HepG2 (cell line): ENCODE results near the gene ACTR1B. TPM values are rescaled to one million over a fixed set of nuclear protein-coding genes. Genes with fewer than 3 reads are reported as not detected.

Experiments used
- AKAP8 ChIP-seq: sonication (generic); formaldehyde crosslinking; IDR thresholded peaks from 2 replicates; pipeline ENCODE4 v1.5.1; 2020; ENCODE audit warnings: mild to moderate bottlenecking, missing genetic modification reagents
- KDM3A ChIP-seq: IDR thresholded peaks from 2 replicates; pipeline ENCODE4 v1.6.1; 2018; ENCODE audit warnings: low read depth, missing compliant biosample characterization
- MAZ ChIP-seq, 2 experiments: sonication (generic) in 1 of 2; formaldehyde crosslinking in 1 of 2; IDR thresholded peaks; 2 replicates each; pipeline versions ENCODE4 v1.5.0 to v1.6.1; 2012 to 2020; ENCODE audit warnings: low read depth in 2 of 2, mild to moderate bottlenecking in 2 of 2, borderline replicate concordance in 1 of 2, improper control_type of control experiment in 1 of 2, low read length in 1 of 2, missing genetic modification reagents in 1 of 2, moderate library complexity in 1 of 2
- SMARCE1 ChIP-seq: fragments of 450-650 bp; IDR thresholded peaks from 2 replicates; pipeline ENCODE4 v1.6.1; 2017; ENCODE audit warnings: borderline replicate concordance
- SOX6 ChIP-seq, 2 experiments: fragments of 450-650 bp in 1 of 2; sonication (generic) in 1 of 2; formaldehyde crosslinking in 1 of 2; IDR thresholded peaks; 2 replicates each; pipeline versions ENCODE4 v1.4.0 to v1.6.1; 2017 to 2020; ENCODE audit warnings: antibody characterized with exemption in 1 of 2, mild to moderate bottlenecking in 1 of 2, missing genetic modification reagents in 1 of 2
- polyA plus RNA-seq, 8 experiments: library from polyadenylated mRNA; depleted of rRNA in 3 of 8; stranded (reverse) in 7 of 8; unstranded in 1 of 8; fragments of >200 nt; fragmentation: Illumina TruSeq in 4 of 8; extraction: Trizol in 4 of 8; gene quantifications; 2 replicates each; pipeline versions ENCODE4 v1.2.1 to v1.2.3, GENCODE V29; 2011 to 2016; ENCODE audit warnings: low read depth in 4 of 8, missing spikeins in 1 of 8, mixed read lengths in 1 of 8; ENCODE audit not compliant: insufficient read depth in 1 of 8
- total RNA-seq, 5 experiments: library from RNA; depleted of rRNA; stranded (reverse); fragments of >200 nt; fragmentation: Illumina TruSeq; extraction: Trizol; gene quantifications; 2 replicates each; pipeline ENCODE4 v1.2.3, GENCODE V29; 2016; ENCODE audit warnings: low read depth in 1 of 5
- TF ChIP-seq, protein P1 (sequence below): sonication (generic); formaldehyde crosslinking; IDR thresholded peaks from 2 replicates; pipeline ENCODE4 v1.4.0; 2020; ENCODE audit warnings: missing genetic modification reagents, borderline replicate concordance
- TF ChIP-seq, protein P2 (sequence below): sonication (generic); formaldehyde crosslinking; IDR thresholded peaks from 2 replicates; pipeline ENCODE4 v1.4.0; 2020; ENCODE audit warnings: mild to moderate bottlenecking, missing genetic modification reagents
- TF ChIP-seq, protein P3 (sequence below): sonication (generic); formaldehyde crosslinking; IDR thresholded peaks from 2 replicates; pipeline ENCODE4 v1.4.0; 2020; ENCODE audit warnings: missing genetic modification reagents, mild to moderate bottlenecking, borderline replicate concordance

ACTR1B gene
- total and polyA plus RNA-seq, 2 of the 13 experiments (the other 11 are each of a cell fraction or from before 2014, with no cell fraction given) = 61.7 to 76.7 TPM

DNA sequence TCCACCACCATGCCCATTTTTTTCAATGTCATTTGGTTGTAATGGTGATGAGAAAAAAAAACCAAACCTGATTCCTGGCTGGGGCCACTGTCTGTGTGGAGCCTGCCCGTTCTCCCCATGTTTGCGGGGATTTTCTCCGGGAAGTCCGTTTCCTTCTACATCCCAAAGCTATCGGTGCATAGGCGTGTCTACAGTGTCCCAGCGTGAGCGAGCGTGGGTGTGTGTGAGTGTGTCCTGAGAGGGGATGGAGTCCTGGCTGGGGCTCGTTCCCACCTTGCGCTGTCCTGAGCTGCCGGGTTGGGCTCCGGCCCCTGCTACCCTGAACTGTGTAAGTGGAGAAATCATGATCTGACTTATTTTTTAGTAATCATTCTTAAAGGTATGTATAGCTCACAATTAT is 42.3 kb upstream of the ACTR1B start (continued):
- TF ChIP-seq, protein P1, sequence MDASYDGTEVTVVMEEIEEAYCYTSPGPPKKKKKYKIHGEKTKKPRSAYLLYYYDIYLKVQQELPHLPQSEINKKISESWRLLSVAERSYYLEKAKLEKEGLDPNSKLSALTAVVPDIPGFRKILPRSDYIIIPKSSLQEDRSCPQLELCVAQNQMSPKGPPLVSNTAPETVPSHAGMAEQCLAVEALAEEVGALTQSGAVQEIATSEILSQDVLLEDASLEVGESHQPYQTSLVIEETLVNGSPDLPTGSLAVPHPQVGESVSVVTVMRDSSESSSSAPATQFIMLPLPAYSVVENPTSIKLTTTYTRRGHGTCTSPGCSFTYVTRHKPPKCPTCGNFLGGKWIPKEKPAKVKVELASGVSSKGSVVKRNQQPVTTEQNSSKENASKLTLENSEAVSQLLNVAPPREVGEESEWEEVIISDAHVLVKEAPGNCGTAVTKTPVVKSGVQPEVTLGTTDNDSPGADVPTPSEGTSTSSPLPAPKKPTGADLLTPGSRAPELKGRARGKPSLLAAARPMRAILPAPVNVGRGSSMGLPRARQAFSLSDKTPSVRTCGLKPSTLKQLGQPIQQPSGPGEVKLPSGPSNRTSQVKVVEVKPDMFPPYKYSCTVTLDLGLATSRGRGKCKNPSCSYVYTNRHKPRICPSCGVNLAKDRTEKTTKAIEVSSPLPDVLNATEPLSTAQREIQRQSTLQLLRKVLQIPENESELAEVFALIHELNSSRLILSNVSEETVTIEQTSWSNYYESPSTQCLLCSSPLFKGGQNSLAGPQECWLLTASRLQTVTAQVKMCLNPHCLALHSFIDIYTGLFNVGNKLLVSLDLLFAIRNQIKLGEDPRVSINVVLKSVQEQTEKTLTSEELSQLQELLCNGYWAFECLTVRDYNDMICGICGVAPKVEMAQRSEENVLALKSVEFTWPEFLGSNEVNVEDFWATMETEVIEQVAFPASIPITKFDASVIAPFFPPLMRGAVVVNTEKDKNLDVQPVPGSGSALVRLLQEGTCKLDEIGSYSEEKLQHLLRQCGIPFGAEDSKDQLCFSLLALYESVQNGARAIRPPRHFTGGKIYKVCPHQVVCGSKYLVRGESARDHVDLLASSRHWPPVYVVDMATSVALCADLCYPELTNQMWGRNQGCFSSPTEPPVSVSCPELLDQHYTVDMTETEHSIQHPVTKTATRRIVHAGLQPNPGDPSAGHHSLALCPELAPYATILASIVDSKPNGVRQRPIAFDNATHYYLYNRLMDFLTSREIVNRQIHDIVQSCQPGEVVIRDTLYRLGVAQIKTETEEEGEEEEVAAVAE (CRISPR knock-in tag) = no peak
- TF ChIP-seq, protein P2, sequence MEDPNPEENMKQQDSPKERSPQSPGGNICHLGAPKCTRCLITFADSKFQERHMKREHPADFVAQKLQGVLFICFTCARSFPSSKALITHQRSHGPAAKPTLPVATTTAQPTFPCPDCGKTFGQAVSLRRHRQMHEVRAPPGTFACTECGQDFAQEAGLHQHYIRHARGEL (CRISPR knock-in tag) = no peak
- no peak for TF ChIP-seq SMARCE1
- no peak for TF ChIP-seq MAZ (IDR thresholded peaks at IDR 0.05; ENCODE audit: borderline replicate concordance, low read depth, low read length)
- no peak for TF ChIP-seq MAZ (CRISPR knock-in tag; IDR thresholded peaks at IDR 0.05; ENCODE audit: low read depth)
- TF ChIP-seq KDM3A (CRISPR knock-in tag) = no peak
- no peak for TF ChIP-seq SOX6 (IDR thresholded peaks at IDR 0.05)
- no peak for TF ChIP-seq SOX6 (CRISPR knock-in tag; IDR thresholded peaks at IDR 0.05)
- TF ChIP-seq AKAP8 = no peak
- TF ChIP-seq, protein P3, sequence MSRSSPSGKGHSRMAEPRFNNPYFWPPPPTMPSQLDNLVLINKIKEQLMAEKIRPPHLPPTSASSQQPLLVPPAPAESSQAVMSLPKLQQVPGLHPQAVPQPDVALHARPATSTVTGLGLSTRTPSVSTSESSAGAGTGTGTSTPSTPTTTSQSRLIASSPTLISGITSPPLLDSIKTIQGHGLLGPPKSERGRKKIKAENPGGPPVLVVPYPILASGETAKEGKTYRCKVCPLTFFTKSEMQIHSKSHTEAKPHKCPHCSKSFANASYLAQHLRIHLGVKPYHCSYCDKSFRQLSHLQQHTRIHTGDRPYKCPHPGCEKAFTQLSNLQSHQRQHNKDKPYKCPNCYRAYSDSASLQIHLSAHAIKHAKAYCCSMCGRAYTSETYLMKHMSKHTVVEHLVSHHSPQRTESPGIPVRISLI (CRISPR knock-in tag) = no peak
- TF ChIP-seq, all 625 proteins: peak for 0
